SKM-1 treated with dmso at 0.1 percent for 144 hours (cell line): ENCODE results near the gene ZBTB44.

Experiments used
- DNase-seq: peaks from one replicate; lab custom pipeline; 2025; ENCODE audit not compliant: unreplicated experiment; lab: John Stamatoyannopoulos, UW

The ZBTB44 gene

DNA sequence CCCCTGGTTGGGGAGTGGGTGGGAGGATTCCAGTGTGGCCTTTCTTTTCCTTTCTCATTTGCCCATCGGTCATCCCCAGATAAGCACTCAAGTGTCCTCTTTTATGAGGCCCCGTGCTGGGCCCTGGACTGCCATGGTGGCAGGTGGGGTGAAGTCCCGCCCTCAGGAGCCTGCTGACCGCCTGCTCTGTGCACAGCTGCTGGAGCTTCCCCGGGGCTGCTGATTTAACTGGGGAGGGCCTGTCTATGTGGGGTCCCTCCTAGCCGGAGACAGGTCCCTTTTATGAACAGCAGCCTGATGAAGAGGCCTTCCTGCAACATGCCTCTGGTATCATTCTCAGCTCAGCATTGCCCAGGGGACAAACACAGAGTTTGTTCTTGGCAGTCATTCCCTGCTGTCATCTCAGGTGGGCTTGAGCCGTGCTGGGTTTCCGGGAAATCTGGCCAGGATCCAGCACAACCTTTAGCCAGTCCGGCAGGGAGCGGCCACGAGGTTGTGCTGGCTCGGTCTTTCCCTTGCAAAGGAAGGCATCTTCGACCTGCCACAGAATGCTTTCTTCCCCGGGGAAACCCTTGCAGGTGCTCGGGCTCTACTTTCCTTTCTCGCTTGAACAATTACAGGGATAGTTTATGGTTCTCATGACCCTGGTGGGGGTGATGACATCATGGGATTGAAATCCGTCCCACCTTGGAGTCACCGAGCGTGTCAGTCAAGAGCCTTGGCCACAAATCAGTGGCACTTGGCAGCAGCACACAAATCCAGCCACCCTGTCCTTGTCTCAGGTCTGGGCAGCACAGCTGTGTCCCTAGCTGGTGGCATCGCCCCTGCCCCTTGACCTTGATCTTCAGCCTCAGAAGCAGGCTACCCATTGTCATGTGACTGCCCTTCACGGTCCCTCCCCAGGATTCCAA lies 135.1 kb downstream of the ZBTB44 start:
- DNase-seq = no peak

- no peak for DNase-seq
These were observed 136.0 kb downstream of the ZBTB44 start for GRCh38 chr11:130178441-130179339.

- no peak for DNase-seq
These were observed 136.9 kb downstream of the ZBTB44 start for GRCh38 chr11:130177782-130178181.
